GM18907 (cell line): ENCODE measurements around the gene PEPD.

Experiments used
- ATAC-seq: cut with Tn5 transposase; IDR thresholded peaks from one replicate; pipeline ENCODE4 v1.9.1; 2021; ENCODE audit warnings: mild to moderate bottlenecking, moderate library complexity; ENCODE audit not compliant: unreplicated experiment

PEPD gene

GRCh38 chr19:33343859-33344572 lies 177.6 kb downstream of the PEPD start:
- ATAC-seq = no peak

- no peak for ATAC-seq
Measured at GRCh38 chr19:33343301-33343700, 178.3 kb downstream of the PEPD start.

- no peak for ATAC-seq
Measured at GRCh38 chr19:33340991-33341390, 180.6 kb downstream of the PEPD start.

- ATAC-seq = no peak
Measured at GRCh38 chr19:33339016-33339984, 182.3 kb downstream of the PEPD start.
